HG03045 (cell line): ENCODE results near the gene USF2.

Source experiments
- ATAC-seq: cut with Tn5 transposase; IDR thresholded peaks from one replicate; pipeline ENCODE4 v1.9.1; 2021; ENCODE audit warnings: mild to moderate bottlenecking, moderate library complexity; ENCODE audit not compliant: unreplicated experiment

Gene USF2

DNA sequence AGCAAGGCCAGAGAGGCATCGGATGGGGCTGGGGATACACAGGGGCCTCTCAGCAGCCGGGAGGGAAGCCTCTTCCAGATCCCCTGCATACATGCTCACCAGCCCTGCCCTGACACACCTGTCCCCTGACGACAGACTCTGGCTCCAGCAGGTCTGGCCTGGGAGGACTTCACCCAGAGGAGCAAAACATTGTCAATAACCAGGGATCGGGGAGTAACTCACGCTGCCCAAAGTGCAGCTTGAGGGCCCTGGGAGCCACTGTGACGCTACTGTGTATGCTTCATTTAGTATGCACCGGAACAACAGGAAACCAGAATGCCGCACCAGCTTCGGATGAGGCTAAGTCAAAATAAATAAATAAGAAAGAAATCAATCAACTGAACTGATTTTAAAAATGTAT is 47.8 kb downstream of the USF2 start:
- ATAC-seq: no peak

DNA sequence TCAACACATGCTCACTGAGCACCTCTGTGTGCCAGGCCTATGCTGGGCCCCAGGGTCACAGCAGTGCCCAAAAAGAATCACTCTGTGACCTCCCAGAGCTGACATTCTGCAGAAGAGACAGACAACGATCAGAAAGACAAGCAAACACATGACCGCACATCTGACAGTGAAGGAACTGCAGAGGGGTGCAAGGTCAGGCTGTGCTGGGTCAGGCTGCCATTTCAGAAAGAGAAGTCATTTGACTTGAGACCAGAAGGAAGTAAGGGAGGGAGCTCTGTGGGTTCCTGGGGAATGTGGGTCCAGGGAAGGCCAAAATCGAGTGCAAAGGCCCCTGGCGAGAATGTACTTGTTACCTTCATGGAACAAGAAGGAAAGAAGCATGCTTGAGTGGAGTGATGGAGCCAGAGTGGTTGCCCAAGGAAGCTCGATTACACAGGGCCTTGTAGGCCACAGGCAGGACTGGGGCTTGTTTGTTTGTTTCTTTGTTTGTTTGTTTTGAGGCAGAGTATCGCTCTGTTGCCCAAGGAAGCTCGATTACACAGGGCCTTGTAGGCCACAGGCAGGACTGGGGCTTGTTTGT is 48.8 kb downstream of the USF2 start:
- no peak for ATAC-seq

DNA sequence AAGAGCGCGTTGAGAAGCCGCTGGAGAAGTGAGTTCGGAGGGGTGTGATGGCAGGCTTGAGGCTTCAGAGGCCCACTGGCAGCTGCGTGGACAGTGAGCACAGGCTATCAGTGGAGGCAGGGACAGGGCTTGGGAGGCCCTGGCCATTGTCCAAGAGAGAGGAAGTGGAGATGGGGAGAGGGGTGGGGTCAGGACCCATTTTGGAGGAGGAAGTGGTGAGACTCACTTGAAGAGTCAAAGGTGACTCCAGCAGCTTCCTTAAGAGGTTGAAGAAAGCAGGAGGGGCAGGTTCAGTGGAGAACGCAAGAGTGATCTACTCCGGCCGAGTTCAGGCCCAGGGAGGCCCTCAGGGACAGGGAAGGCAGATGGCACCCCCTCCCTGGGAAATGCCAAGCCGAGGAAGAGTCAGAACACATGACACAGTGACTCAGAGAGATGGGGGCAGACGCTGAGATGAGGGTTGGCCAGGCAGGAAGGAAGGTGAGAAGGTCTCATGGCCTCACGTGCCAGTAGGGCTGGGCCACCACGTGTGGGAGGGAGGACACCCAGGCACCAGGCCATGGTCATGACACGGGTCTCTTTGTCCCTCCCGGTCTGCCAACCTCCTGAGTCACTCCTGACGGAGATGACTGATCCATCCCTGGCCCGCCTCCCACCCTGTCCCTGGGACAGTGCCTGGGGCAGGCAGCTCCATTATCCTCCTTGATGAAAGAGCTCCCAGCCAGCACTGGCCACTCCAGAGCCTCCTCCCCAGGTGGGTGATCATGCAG is 50.1 kb downstream of the USF2 start:
- no peak for ATAC-seq

DNA sequence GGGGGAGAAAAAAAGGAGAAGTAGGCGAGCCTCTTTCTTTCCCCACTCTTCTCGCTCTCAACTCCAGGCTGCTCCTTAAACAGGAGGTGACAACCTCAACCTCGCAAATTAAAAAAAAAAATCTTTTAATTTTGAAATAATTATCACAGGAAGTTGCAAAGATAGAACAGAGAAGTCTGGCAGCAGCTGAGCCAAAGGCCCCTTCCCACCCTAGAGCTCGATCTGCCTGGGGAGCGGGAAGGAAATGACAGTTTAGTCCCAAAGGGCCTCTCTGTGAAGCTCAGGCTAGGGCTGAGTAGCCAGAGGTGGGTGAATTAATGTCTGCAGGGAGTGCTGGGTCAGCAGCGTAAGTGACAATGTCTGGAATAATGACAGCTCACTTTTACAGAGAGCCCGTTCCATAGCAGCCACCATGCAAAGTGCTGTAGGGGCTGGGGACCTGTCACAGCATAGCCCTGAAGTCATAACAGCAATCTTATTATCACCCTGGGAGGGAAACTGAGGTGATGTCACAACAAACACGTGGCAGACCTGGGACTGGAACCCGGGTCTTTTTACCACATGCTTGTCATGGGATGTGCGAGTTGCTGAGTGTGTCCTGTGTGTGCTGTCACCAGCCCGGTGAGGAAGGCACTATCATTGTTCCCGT is 51.4 kb downstream of the USF2 start:
- ATAC-seq: no peak

DNA sequence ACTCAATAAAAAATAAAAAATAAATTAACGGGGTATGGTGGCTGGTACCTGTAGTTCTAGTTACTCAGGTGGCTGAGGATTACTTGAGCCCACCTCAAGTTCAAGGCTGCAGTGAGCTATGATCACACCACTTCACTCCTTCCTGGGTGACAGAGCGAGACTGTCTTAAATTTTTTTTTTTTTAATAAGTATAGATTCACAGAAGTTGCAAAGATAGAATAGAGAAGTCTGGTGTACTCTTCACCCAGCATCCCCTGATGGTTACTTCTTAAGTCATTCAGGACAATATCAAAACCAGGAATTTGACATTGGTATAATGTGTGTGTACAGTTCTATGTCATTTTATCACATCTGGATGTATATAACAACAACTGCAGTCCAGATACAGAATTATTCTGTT is 52.5 kb downstream of the USF2 start:
- ATAC-seq: no peak

DNA sequence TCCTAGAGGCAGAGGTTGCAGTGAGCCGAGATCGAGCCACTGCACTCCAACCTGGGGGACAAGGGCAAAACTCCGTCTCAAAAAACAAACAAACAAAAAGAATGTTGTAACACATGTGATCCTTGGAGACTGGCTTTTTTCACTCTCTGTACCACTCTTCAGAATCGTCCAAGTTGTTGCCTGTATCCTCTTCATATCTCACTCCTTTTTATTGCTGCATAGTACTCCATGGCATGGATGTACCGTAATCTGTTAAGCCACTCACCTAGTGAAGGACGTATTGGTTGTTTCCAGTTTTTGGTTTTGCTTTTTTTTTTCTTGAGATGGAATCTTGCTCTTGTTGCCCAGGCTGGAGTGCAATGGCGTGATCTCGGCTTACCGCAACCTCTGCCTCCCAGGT is 53.3 kb downstream of the USF2 start:
- no peak for ATAC-seq

DNA sequence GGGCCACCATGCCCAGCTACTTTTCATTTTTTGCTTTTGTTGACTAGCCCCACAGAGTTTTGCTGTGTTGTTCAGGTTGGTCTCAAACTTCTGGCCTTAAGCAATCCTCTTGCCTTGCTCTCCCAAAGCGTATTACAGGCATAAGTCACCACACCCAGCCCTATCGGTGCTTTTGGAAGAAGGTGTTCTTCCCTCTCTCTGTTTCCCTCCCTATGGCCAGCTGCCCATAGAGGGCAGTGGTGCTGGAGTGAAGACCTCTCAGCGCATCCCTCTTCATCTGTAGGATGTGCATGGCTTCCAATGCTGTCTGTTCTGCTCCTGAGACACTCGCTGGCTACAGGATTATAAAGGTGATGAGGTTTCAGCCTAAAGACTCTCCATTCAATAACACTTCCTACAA is 58.9 kb downstream of the USF2 start:
- no peak for ATAC-seq

DNA sequence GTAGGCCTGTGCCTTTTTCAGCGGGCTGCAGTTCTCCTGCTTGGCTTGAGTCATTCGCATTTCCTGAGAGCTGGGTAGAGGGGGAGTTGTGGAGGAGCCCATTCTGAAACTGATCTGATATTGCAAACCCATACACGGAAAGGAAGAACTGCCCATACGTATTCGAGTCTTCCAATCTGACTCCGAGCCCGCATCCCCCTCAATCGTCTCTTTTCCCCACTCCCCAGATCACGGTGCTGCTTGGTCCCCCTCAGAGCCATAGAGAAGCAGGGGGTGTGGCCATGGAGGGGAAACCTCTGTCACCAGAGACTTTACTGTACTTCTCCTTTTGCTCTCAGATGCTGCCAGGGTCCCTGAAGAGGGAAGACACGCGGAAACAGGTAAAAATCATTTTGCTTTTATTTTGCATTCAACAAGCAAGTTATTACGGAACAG is 60.1 kb downstream of the USF2 start, which contains the start of gene CD22:
TSS of gene CD22 (plus strand) at position 337 of the 435 bp plus-strand sequence. CDS start 2,854 bp downstream, outside the sequence.
- ATAC-seq: no peak

DNA sequence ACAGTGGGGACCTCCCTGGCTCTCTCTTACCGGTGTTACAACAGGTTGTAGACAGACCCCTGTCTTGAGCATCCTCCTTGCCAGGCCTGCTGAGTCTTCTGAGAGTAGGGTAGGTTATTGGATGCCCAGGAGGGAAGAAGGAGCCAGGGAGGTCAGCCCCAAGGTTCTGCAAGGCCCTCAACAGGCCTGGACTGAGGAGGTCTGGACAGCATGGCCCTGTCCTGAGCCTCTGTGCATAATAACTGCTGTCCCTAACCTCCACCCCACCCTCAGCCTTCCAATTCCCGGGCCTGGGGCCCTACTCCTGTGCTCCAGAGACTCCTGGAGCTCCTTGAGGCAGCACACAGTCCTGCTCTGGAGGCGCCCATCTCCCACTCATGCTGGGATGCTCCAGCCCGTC is 60.6 kb downstream of the USF2 start:
- ATAC-seq: no peak
